22Rv1 (cell line): Measurements from ENCODE around the gene HTRA3.
"Not testable (repeated sequence)": the region's sequence is repeated elsewhere in the genome, so short reads cannot be mapped to it uniquely, and the experiment has no call there.

ENCODE experiments used
- H3K27ac ChIP-seq: fragments of 450-650 bp; 2 replicates; pipeline ENCODE4 v1.5.1; 2017
- ZFX ChIP-seq: fragments of 450-650 bp; IDR thresholded peaks from 2 replicates; pipeline ENCODE4 v1.6.1; 2017; ENCODE audit warnings: antibody characterized with exemption, borderline replicate concordance
- TF ChIP-seq, protein P1 (sequence below): fragments of 450-650 bp; IDR thresholded peaks from 2 replicates; pipeline ENCODE4 v1.5.1; 2017; ENCODE audit warnings: mild to moderate bottlenecking

HTRA3 gene

GRCh38 chr4:8346838-8347605 is 77.5 kb downstream of the HTRA3 start:
- no peak overlapping the region for H3K27ac ChIP-seq
- TF ChIP-seq ZFX, result no peak
- TF ChIP-seq, protein P1, sequence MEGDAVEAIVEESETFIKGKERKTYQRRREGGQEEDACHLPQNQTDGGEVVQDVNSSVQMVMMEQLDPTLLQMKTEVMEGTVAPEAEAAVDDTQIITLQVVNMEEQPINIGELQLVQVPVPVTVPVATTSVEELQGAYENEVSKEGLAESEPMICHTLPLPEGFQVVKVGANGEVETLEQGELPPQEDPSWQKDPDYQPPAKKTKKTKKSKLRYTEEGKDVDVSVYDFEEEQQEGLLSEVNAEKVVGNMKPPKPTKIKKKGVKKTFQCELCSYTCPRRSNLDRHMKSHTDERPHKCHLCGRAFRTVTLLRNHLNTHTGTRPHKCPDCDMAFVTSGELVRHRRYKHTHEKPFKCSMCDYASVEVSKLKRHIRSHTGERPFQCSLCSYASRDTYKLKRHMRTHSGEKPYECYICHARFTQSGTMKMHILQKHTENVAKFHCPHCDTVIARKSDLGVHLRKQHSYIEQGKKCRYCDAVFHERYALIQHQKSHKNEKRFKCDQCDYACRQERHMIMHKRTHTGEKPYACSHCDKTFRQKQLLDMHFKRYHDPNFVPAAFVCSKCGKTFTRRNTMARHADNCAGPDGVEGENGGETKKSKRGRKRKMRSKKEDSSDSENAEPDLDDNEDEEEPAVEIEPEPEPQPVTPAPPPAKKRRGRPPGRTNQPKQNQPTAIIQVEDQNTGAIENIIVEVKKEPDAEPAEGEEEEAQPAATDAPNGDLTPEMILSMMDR, result no peak

DNA sequence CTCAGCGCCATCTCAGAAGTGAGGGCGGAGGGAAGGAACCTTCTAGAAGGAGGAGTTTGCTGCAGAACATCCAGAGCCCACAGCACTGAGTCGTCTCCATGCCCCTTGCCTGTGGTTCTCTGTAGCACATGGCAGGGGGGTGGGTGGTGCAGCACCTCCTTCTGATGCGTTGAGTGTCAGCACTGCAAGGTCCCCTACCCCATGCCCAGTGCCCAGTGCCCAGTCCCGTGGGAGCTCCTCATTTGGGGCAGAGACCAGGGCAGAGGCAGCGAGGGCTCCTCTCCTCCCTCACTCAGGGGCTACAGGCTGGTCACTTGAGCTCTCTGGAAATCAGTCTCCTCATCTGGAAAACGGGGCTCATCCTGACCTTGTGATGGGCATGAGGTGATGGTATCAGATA is 78.1 kb downstream of the HTRA3 start:
- TF ChIP-seq, protein P1, result no peak
- no peak for TF ChIP-seq ZFX
- no peak overlapping the region for H3K27ac ChIP-seq

- H3K27ac ChIP-seq, result no peak overlapping the region
- no peak for TF ChIP-seq ZFX
- TF ChIP-seq, protein P1, result no peak
These were observed 78.5 kb downstream of the HTRA3 start for GRCh38 chr4:8348071-8348470.

DNA sequence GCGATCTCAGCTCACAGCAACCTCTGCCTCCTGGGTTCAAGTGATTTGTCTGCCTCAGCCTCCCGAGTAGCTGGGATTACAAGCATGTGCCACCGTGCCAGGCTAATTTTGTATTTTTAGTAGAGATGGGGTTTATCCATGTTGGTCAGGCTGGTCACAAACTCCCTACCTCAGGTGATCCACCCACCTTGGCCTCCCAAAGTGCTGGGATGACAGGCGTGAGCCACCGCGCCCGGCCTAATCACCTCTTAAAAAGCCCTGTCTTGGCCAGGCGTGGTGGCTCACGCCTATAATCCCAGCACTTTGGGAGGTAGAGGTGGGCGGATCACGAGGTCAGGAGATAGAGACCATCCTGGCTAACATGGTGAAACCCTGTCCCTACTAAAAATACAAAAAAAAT is 79.7 kb downstream of the HTRA3 start:
- not testable (repeated sequence) for H3K27ac ChIP-seq

DNA sequence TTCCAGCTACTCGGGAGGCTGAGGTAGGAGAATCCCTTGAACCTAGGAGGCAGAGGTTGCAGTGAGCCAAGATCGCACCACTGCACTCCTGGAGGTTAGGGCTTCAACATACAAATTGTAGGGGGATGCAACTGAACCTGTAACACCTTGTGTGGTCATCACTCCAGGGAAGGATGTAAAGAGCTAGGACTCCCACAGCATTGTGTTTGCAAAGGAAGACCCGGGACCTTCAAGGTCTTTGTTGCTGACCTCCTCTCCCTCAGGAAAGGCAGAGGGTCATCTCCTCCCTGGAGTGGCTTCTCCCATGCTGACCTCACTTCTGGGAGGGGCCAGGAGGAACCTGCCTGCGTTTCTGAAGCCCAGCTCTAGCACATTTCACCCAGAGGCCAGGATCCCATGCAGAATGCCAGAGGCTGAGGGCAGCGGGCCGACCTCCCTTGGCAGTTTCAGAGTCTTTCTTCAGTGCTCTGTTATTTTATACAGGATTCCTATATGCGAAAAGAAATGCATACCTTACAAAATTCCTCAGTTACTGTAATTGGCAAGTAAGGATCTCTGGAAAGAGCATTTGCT is 80.2 kb downstream of the HTRA3 start:
- no peak overlapping the region for H3K27ac ChIP-seq
- no peak for TF ChIP-seq ZFX
- TF ChIP-seq, protein P1, result no peak

- TF ChIP-seq, protein P1, result no peak
- TF ChIP-seq ZFX, result no peak
- H3K27ac ChIP-seq, result no peak overlapping the region
These were observed 80.8 kb downstream of the HTRA3 start for GRCh38 chr4:8350352-8350751.

GRCh38 chr4:8350841-8351461 is 81.4 kb downstream of the HTRA3 start:
- no peak overlapping the region for H3K27ac ChIP-seq
- no peak for TF ChIP-seq ZFX
- TF ChIP-seq, protein P1, result no peak
